HL-60 (cell line): ENCODE results near the gene SGTB.

ENCODE experiments used
- DNase-seq, 2 experiments: peaks; one replicate each; pipeline ENCODE4 v3.0.0-alpha.2; 2010 to 2020; ENCODE audit warnings: low read depth in 1 of 2, low spot score in 1 of 2
- H3K27ac ChIP-seq: fragments of 250-450 bp; sonication (Bioruptor Pico); replicated peaks from 2 replicates; pipeline ENCODE4 v1.5.1; 2020; ENCODE audit warnings: mild to moderate bottlenecking, moderate library complexity
- H3K27me3 ChIP-seq: fragments of 250-450 bp; sonication (Bioruptor Pico); 2 replicates; pipeline ENCODE4 v1.5.1; 2021; ENCODE audit warnings: mild to moderate bottlenecking, moderate library complexity; ENCODE audit not compliant: insufficient read depth, poor library complexity, severe bottlenecking
- H3K4me3 ChIP-seq: replicated peaks from 2 replicates; pipeline ENCODE4 v1.5.1; 2011; ENCODE audit warnings: mild to moderate bottlenecking, control low read depth, low read length; ENCODE audit not compliant: insufficient read depth
- CTCF ChIP-seq: IDR thresholded peaks from one replicate; pipeline ENCODE4 v1.5.1; 2011; ENCODE audit warnings: low read length, control low read depth, inconsistent platforms; ENCODE audit not compliant: insufficient read depth
- GABPA ChIP-seq: IDR thresholded peaks from 2 replicates; pipeline ENCODE4 v1.6.1; 2012; ENCODE audit warnings: low read depth
- POLR2AphosphoS5 ChIP-seq: IDR thresholded peaks from 2 replicates; pipeline ENCODE4 v1.6.1; 2012; ENCODE audit warnings: low read depth
- REST ChIP-seq: IDR thresholded peaks from 2 replicates; pipeline ENCODE4 v1.6.1; 2012; ENCODE audit warnings: low read depth; ENCODE audit not compliant: insufficient replicate concordance
- SPI1 ChIP-seq: IDR thresholded peaks from 2 replicates; pipeline ENCODE4 v1.6.1; 2012; ENCODE audit warnings: low read depth, mild to moderate bottlenecking, borderline replicate concordance
- long read RNA-seq: library from polyadenylated mRNA; unstranded; transcript quantifications from one replicate; pipeline ENCODE4 v2.0.0, GENCODE V29; 2020

The SGTB gene
- long read RNA-seq, full-length matches to known transcripts = 4 of 5 reads
- long read RNA-seq, partial matches to known transcripts = 0 of 5 reads
- long read RNA-seq, other reads (novel, unspliced or antisense) = 1 of 5 reads

GRCh38 chr5:65721720-65722574 is at the start of gene SGTB, which contains the start of gene NLN:
TSS of gene SGTB (minus strand) at chr5:65722109. CDS start at chr5:65720807, 1,302 bp downstream.
TSS of gene NLN (plus strand) at chr5:65722205. CDS start at chr5:65722374, 169 bp downstream.
- peak within 1 kb of the TSS; percentile 89 for H3K4me3 ChIP-seq
- DNase-seq = peak in 1 of 2 experiments; percentile 44
- H3K27me3 ChIP-seq = no peaks in the 10 kb centered on the region
- TF ChIP-seq POLR2AphosphoS5 (no peak), CTCF (no peak), SPI1 (no peak), REST (no peak), GABPA (no peak)
- H3K27ac ChIP-seq = peak within 1 kb of the TSS; percentile 78

GRCh38 chr5:65771266-65771665 is 49.4 kb upstream of the SGTB start:
- Histone ChIP-seq H3K27me3 (no peaks in the 10 kb centered on the region), H3K4me3 (no peak overlapping the region), H3K27ac (no peak overlapping the region)
- TF ChIP-seq CTCF (no peak), GABPA (no peak), SPI1 (no peak)
- no peak for DNase-seq

GRCh38 chr5:65769539-65769938 is 47.6 kb upstream of the SGTB start:
- no peak for DNase-seq

More at GRCh38 chr5:65769539-65769938, 47.6 kb upstream of the SGTB start:
- no peaks in the 10 kb centered on the region for H3K27me3 ChIP-seq
- TF ChIP-seq POLR2AphosphoS5 (no peak), REST (no peak), SPI1 (no peak), CTCF (no peak), GABPA (no peak)
- H3K4me3 ChIP-seq = no peak overlapping the region
- no peak overlapping the region for H3K27ac ChIP-seq
